Right lobe of liver (tissue), 6 donors: ENCODE results near the gene CDH23. TPM values are rescaled to one million over a fixed set of nuclear protein-coding genes. Genes with fewer than 3 reads are reported as not detected.

Experiments used
- ATAC-seq, 4 donors: fragments of 200-7000 bp; cut with Tn5 transposase; one replicate each; pipeline ENCODE4 v1.9.1; 2020; ENCODE audit warnings: mild to moderate bottlenecking in 4 of 4, moderate library complexity in 4 of 4
- DNase-seq, 3 donors: peaks; one replicate each; pipeline ENCODE4 v3.0.0-alpha.2; 2020
- H3K27ac ChIP-seq, 3 donors: fragments of 200-600 bp; one replicate each; pipeline ENCODE4 v1.8.0; 2022
- H3K27me3 ChIP-seq, 2 donors: fragments of 200-600 bp; one replicate each; pipeline ENCODE4 v1.8.0; 2022
- H3K36me3 ChIP-seq, 4 donors: fragments of 200-600 bp; sonication (generic) in 1 of 4; one replicate each; pipeline versions ENCODE4 v1.5.1 to v1.8.0; 2017 to 2022; ENCODE audit warnings: control low read depth in 1 of 4
- H3K4me1 ChIP-seq, 4 donors: fragments of 200-600 bp; sonication (generic) in 1 of 4; one replicate each; pipeline versions ENCODE4 v1.5.1 to v1.8.0; 2017 to 2022; ENCODE audit warnings: control low read depth in 1 of 4
- H3K4me3 ChIP-seq, 3 donors: fragments of 200-600 bp; one replicate each; pipeline ENCODE4 v1.8.0; 2022
- H3K9me3 ChIP-seq, 4 donors: fragments of 200-600 bp; sonication (generic) in 1 of 4; one replicate each; pipeline versions ENCODE4 v1.5.1 to v1.8.0; 2017 to 2022; ENCODE audit warnings: control low read depth in 1 of 4
- CTCF ChIP-seq, 4 donors: fragments of 200-600 bp in 3 of 4; fragments of 450-650 bp in 1 of 4; IDR thresholded peaks; one replicate each; pipeline versions ENCODE4 v1.5.1 to v1.8.0; 2016 to 2022; ENCODE audit warnings: antibody characterized with exemption in 4 of 4, mild to moderate bottlenecking in 2 of 4
- POLR2A ChIP-seq: fragments of 450-650 bp; IDR thresholded peaks from one replicate; pipeline ENCODE4 v1.6.1; 2017; ENCODE audit warnings: antibody characterized with exemption, mild to moderate bottlenecking
- WGBS: methylation state at CpG from one replicate; pipeline ENCODE4 v1.1.6; 2018; ENCODE audit warnings: low coverage, low lambda C conversion rate; ENCODE audit not compliant: insufficient coverage; ENCODE audit errors: missing lambda C conversion rate; 5-methylcytosine and 5-hydroxymethylcytosine counted together
- intact Hi-C, 2 donors: fragments of 100-400 bp; cut with DNase I; formaldehyde crosslinking; loops; one replicate each; pipeline versions ENCODE4 v1.11.2 to v1.14.1; 2022
- total RNA-seq, 6 experiments: library from RNA; depleted of rRNA in 2 of 6; stranded (reverse); fragments of >200 nt in 2 of 6; fragmentation: NEBNext Ultra II Directional in 3 of 6; extraction: Animal tissue kit (Norgen Biotek cat#: 25700) in 3 of 6; gene quantifications; one replicate each; pipeline versions ENCODE4 v1.1.0 to v1.2.4, GENCODE V29; 2016 to 2023
- donor health status: DM: no; HTN: yes; CAD: no.
- donor health status: DM: no; HTN: no; CAD: no.
- donor health status: DM: no; HTN: no; CAD: no.
- donor health status: DM: no; HTN: yes; CAD: no.
- donor health status: DM: no; HTN: yes; CAD: no.

The CDH23 gene
- total RNA-seq, 6 experiments from 2014 or later = 3.3 to 19.7 (median 6.3) TPM

GRCh38 chr10:71504570-71504969 is 107.8 kb downstream of the CDH23 start:
- no peak for TF ChIP-seq CTCF (IDR thresholded peaks at IDR 0.05)
- TF ChIP-seq POLR2A = no peak
- H3K9me3 ChIP-seq = no peaks in the 10 kb centered on the region
- H3K27me3 ChIP-seq = no peaks in the 10 kb centered on the region
- ATAC-seq (no peak), DNase-seq (no peak)
- no peaks in the 10 kb centered on the region for H3K36me3 ChIP-seq
- intact Hi-C loops = no loop called here
- no peak overlapping the region for H3K4me3 ChIP-seq
- H3K27ac ChIP-seq = no peak overlapping the region
- WGBS = 100% methylated on average over 1 of the region's 5 CpGs
- no peaks in the 10 kb centered on the region for H3K4me1 ChIP-seq

GRCh38 chr10:71505862-71506261 is 109.1 kb downstream of the CDH23 start:
- 69% methylated on average over 3 of the region's 3 CpGs for WGBS
- no peaks in the 10 kb centered on the region for H3K4me1 ChIP-seq
- intact Hi-C loops = no loop called here
- DNase-seq (no peak), ATAC-seq (no peak)
- H3K27me3 ChIP-seq = no peaks in the 10 kb centered on the region
- H3K36me3 ChIP-seq = no peaks in the 10 kb centered on the region
- TF ChIP-seq POLR2A (no peak), CTCF (IDR thresholded peaks at IDR 0.05) (no peak)
- no peak overlapping the region for H3K4me3 ChIP-seq
- H3K27ac ChIP-seq = no peak overlapping the region
- no peaks in the 10 kb centered on the region for H3K9me3 ChIP-seq

GRCh38 chr10:71509444-71509843 is 112.7 kb downstream of the CDH23 start:
- no peaks in the 10 kb centered on the region for H3K4me1 ChIP-seq
- WGBS = 56% methylated on average over 2 of the region's 2 CpGs
- no peak overlapping the region for H3K27ac ChIP-seq
- intact Hi-C loops = no loop called here
- H3K36me3 ChIP-seq = no peaks in the 10 kb centered on the region
- ATAC-seq (no peak), DNase-seq (no peak)
- no peak overlapping the region for H3K4me3 ChIP-seq
- H3K27me3 ChIP-seq = no peaks in the 10 kb centered on the region
- H3K9me3 ChIP-seq = no peaks in the 10 kb centered on the region
- no peak for TF ChIP-seq POLR2A
- no peak for TF ChIP-seq CTCF (IDR thresholded peaks at IDR 0.05)

GRCh38 chr10:71511206-71511605 is 114.5 kb downstream of the CDH23 start:
- intact Hi-C loops = no loop called here

More at GRCh38 chr10:71511206-71511605, 114.5 kb downstream of the CDH23 start:
- Histone ChIP-seq H3K9me3 (no peaks in the 10 kb centered on the region), H3K36me3 (no peaks in the 10 kb centered on the region), H3K4me1 (no peaks in the 10 kb centered on the region), H3K4me3 (no peak overlapping the region), H3K27me3 (no peaks in the 10 kb centered on the region), H3K27ac (no peak overlapping the region)
- no peak for TF ChIP-seq POLR2A
- TF ChIP-seq CTCF (IDR thresholded peaks at IDR 0.05) = no peak
- no peak for ATAC-seq
- WGBS = no CpG with 5 or more reads among the region's 4 CpGs
- DNase-seq = no peak
